Measurements from ENCODE around the gene GTPBP4. TPM values are rescaled to one million over a fixed set of nuclear protein-coding genes. Genes with fewer than 3 reads are reported as not detected.

GTPBP4 gene
- total and polyA plus RNA-seq, 2 of the 13 experiments (the other 11 are each of a cell fraction or from before 2014, with no cell fraction given): 24.1 to 85.5 TPM

DNA sequence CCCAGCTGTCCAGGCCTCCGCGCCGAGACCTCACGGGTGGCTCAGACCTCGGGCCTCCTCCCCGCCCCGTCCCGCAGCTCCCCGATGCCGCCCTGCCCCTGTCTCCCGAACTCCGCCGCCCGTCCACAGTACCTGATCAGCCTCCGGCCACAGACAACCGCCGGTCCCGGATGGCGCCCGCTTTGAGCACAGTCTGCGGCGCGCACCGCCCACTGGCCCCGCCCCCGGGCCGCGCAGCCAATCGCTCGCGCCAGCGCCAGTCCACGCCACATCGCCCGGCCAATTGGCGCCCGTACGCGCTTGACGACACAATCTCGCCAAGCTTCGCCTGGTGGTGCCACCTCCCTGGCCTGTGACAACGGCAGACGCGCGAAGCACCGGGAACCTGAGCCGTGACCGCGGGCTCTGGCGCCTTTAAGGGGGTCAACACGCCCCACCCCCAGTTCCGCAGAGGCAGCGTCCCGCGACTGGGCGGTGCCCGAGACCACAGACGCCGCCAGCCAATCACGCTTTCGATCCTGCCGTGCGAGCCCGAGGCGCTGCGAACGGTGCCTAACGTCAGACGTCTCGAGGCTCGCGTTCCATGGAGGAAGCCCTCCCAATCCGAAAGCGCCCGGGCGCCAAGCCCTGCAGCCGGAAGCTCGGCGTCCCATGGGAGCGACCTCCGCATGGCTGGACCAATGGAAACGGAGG, 60.6 kb downstream of the GTPBP4 start, which contains the start of gene IDI1 (continued):
- TF ChIP-seq ZNF780A (CRISPR knock-in tag; IDR thresholded peaks at IDR 0.05) (no peak), FOXM1 (CRISPR knock-in tag; IDR thresholded peaks at IDR 0.05) (0 out of 2 replicates have a peak, but pooled peaks have one; percentile 27), NONO (IDR thresholded peaks at IDR 0.05) (no peak), NONO (CRISPR knock-in tag; conservative IDR thresholded peaks at IDR 0.05) (peak; percentile 97), SOX5 (CRISPR knock-in tag; IDR thresholded peaks at IDR 0.05; ENCODE audit: borderline replicate concordance) (0 out of 2 replicates have a peak, but pooled peaks have one; percentile 26), CHD2 (IDR thresholded peaks at IDR 0.05; ENCODE audit: low read depth, low read length) (peak; percentile 70), CENPX (CRISPR knock-in tag; IDR thresholded peaks at IDR 0.05) (no peak), ZNF577 (CRISPR knock-in tag; IDR thresholded peaks at IDR 0.05; ENCODE audit: borderline replicate concordance, low read depth) (no peak), TEAD2 (CRISPR knock-in tag; IDR thresholded peaks at IDR 0.05) (no peak), NFKB2 (CRISPR knock-in tag; IDR thresholded peaks at IDR 0.05; ENCODE audit: borderline replicate concordance) (no peak), EEA1 (CRISPR knock-in tag; IDR thresholded peaks at IDR 0.05; ENCODE audit: borderline replicate concordance) (no peak), MLLT10 (CRISPR knock-in tag; IDR thresholded peaks at IDR 0.05) (no peak), ZKSCAN8 (CRISPR knock-in tag; IDR thresholded peaks at IDR 0.05; ENCODE audit: borderline replicate concordance) (no peak), ZNF124 (CRISPR knock-in tag; IDR thresholded peaks at IDR 0.05) (no peak), FOSL2 (CRISPR knock-in tag; IDR thresholded peaks at IDR 0.05) (peak; percentile 27; the same call in 1 of the 2 replicates), ZNF33B (CRISPR knock-in tag; IDR thresholded peaks at IDR 0.05) (peak; percentile 88), ZNF570 (CRISPR knock-in tag; IDR thresholded peaks at IDR 0.05; ENCODE audit: borderline replicate concordance) (no peak), ZNF451 (CRISPR knock-in tag; IDR thresholded peaks at IDR 0.05) (peak; percentile 25; the same call in 1 of the 2 replicates), ZNF629 (CRISPR knock-in tag; conservative IDR thresholded peaks at IDR 0.05) (no peak; the same call in 1 of the 2 replicates)
- TF ChIP-seq, protein P1, sequence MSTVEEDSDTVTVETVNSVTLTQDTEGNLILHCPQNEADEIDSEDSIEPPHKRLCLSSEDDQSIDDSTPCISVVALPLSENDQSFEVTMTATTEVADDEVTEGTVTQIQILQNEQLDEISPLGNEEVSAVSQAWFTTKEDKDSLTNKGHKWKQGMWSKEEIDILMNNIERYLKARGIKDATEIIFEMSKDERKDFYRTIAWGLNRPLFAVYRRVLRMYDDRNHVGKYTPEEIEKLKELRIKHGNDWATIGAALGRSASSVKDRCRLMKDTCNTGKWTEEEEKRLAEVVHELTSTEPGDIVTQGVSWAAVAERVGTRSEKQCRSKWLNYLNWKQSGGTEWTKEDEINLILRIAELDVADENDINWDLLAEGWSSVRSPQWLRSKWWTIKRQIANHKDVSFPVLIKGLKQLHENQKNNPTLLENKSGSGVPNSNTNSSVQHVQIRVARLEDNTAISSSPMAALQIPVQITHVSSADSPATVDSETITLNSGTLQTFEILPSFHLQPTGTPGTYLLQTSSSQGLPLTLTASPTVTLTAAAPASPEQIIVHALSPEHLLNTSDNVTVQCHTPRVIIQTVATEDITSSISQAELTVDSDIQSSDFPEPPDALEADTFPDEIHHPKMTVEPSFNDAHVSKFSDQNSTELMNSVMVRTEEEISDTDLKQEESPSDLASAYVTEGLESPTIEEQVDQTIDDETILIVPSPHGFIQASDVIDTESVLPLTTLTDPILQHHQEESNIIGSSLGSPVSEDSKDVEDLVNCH (CRISPR knock-in tag; IDR thresholded peaks at IDR 0.05): no peak; the same call in 1 of the 2 replicates
- TF ChIP-seq, protein P2, sequence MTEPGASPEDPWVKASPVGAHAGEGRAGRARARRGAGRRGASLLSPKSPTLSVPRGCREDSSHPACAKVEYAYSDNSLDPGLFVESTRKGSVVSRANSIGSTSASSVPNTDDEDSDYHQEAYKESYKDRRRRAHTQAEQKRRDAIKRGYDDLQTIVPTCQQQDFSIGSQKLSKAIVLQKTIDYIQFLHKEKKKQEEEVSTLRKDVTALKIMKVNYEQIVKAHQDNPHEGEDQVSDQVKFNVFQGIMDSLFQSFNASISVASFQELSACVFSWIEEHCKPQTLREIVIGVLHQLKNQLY (CRISPR knock-in tag; IDR thresholded peaks at IDR 0.05): 0 out of 2 replicates have a peak, but pooled peaks have one; percentile 66
- TF ChIP-seq, protein P3, sequence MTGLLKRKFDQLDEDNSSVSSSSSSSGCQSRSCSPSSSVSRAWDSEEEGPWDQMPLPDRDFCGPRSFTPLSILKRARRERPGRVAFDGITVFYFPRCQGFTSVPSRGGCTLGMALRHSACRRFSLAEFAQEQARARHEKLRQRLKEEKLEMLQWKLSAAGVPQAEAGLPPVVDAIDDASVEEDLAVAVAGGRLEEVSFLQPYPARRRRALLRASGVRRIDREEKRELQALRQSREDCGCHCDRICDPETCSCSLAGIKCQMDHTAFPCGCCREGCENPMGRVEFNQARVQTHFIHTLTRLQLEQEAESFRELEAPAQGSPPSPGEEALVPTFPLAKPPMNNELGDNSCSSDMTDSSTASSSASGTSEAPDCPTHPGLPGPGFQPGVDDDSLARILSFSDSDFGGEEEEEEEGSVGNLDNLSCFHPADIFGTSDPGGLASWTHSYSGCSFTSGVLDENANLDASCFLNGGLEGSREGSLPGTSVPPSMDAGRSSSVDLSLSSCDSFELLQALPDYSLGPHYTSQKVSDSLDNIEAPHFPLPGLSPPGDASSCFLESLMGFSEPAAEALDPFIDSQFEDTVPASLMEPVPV (CRISPR knock-in tag; IDR thresholded peaks at IDR 0.05): peak; percentile 96
- TF ChIP-seq, protein P4, sequence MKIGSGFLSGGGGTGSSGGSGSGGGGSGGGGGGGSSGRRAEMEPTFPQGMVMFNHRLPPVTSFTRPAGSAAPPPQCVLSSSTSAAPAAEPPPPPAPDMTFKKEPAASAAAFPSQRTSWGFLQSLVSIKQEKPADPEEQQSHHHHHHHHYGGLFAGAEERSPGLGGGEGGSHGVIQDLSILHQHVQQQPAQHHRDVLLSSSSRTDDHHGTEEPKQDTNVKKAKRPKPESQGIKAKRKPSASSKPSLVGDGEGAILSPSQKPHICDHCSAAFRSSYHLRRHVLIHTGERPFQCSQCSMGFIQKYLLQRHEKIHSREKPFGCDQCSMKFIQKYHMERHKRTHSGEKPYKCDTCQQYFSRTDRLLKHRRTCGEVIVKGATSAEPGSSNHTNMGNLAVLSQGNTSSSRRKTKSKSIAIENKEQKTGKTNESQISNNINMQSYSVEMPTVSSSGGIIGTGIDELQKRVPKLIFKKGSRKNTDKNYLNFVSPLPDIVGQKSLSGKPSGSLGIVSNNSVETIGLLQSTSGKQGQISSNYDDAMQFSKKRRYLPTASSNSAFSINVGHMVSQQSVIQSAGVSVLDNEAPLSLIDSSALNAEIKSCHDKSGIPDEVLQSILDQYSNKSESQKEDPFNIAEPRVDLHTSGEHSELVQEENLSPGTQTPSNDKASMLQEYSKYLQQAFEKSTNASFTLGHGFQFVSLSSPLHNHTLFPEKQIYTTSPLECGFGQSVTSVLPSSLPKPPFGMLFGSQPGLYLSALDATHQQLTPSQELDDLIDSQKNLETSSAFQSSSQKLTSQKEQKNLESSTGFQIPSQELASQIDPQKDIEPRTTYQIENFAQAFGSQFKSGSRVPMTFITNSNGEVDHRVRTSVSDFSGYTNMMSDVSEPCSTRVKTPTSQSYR (CRISPR knock-in tag; IDR thresholded peaks at IDR 0.05; ENCODE audit: borderline replicate concordance): peak; percentile 60; the same call in 1 of the 2 replicates

Data from HepG2 (cell line).